KMS-11 (cell line): ENCODE data around the gene GNL3L.

Experiments
- H2AFZ ChIP-seq: fragments of 200-600 bp; sonication (generic); 2 replicates; pipeline ENCODE4 v1.6.1; 2016; ENCODE audit warnings: antibody characterized with exemption, mixed run types, low read depth
- H3K27ac ChIP-seq: fragments of 200-600 bp; sonication (generic); 2 replicates; pipeline ENCODE4 v1.6.1; 2016; ENCODE audit warnings: mild to moderate bottlenecking, mixed run types
- H3K27me3 ChIP-seq: fragments of 200-600 bp; sonication (generic); 2 replicates; pipeline ENCODE4 v1.6.1; 2017; ENCODE audit warnings: mild to moderate bottlenecking, low read depth, mixed run types, moderate library complexity; ENCODE audit not compliant: insufficient read depth
- H3K36me3 ChIP-seq: fragments of 200-600 bp; sonication (generic); 2 replicates; pipeline ENCODE4 v1.6.1; 2017; ENCODE audit warnings: mild to moderate bottlenecking, mixed run types; ENCODE audit not compliant: insufficient read depth
- H3K4me1 ChIP-seq: fragments of 200-600 bp; sonication (generic); 2 replicates; pipeline ENCODE4 v1.6.1; 2016; ENCODE audit warnings: mild to moderate bottlenecking, low read depth, mixed run types; ENCODE audit not compliant: poor library complexity, severe bottlenecking
- H3K4me2 ChIP-seq: fragments of 200-600 bp; sonication (generic); 2 replicates; pipeline ENCODE4 v1.7.0; 2016; ENCODE audit warnings: mild to moderate bottlenecking, mixed run types
- H3K4me3 ChIP-seq: fragments of 200-600 bp; sonication (generic); IDR thresholded peaks from 2 replicates; pipeline ENCODE4 v1.6.1; 2017; ENCODE audit warnings: low read depth, low read length, mixed read lengths; ENCODE audit not compliant: insufficient read depth
- H3K79me2 ChIP-seq: fragments of 200-600 bp; sonication (generic); 2 replicates; pipeline ENCODE4 v1.6.1; 2016; ENCODE audit warnings: low read depth, mixed run types; ENCODE audit not compliant: insufficient read depth
- H3K9ac ChIP-seq: fragments of 200-600 bp; sonication (generic); 2 replicates; pipeline ENCODE4 v1.6.1; 2016; ENCODE audit warnings: mild to moderate bottlenecking, mixed run types
- H4K20me1 ChIP-seq: fragments of 200-600 bp; sonication (generic); 2 replicates; pipeline ENCODE4 v1.6.1; 2016; ENCODE audit warnings: mild to moderate bottlenecking, mixed run types; ENCODE audit not compliant: insufficient read depth
- CTCF ChIP-seq: fragments of 200-600 bp; sonication (generic); conservative IDR thresholded peaks from 2 replicates; pipeline ENCODE4 v1.6.1; 2017; ENCODE audit warnings: low read depth, mild to moderate bottlenecking, antibody characterized with exemption, low read length, moderate library complexity, mixed read lengths

The GNL3L gene

GRCh38 chrX:54496517-54496852 lies 33.5 kb upstream of the GNL3L start:
- H3K4me2 ChIP-seq = peak overlapping the region; percentile 39; the same call in 1 of the 2 replicates
- H3K27me3 ChIP-seq = no peaks in the 10 kb centered on the region
- no peak for TF ChIP-seq CTCF
- H2AFZ ChIP-seq = peak overlapping the region; percentile 82; the same call in 1 of the 2 replicates
- no peak overlapping the region for H3K9ac ChIP-seq
- H3K4me1 ChIP-seq = no peaks in the 10 kb centered on the region
- H4K20me1 ChIP-seq = no peaks in the 10 kb centered on the region
- H3K4me3 ChIP-seq = no peak overlapping the region
- H3K79me2 ChIP-seq = no peaks in the 10 kb centered on the region
- no peaks in the 10 kb centered on the region for H3K36me3 ChIP-seq
- no peak overlapping the region for H3K27ac ChIP-seq

GRCh38 chrX:54496936-54497335 lies 33.1 kb upstream of the GNL3L start:
- H3K4me3 ChIP-seq = no peak overlapping the region
- no peak for TF ChIP-seq CTCF
- no peak overlapping the region for H3K27ac ChIP-seq

GRCh38 chrX:54509400-54509799 lies 20.6 kb upstream of the GNL3L start:
- Histone ChIP-seq H3K4me1 (no peaks in the 10 kb centered on the region), H3K79me2 (no peaks in the 10 kb centered on the region), H4K20me1 (no peaks in the 10 kb centered on the region), H3K4me2 (no peak overlapping the region), H3K9ac (no peak overlapping the region), H3K4me3 (no peak overlapping the region), H2AFZ (no peak overlapping the region), H3K36me3 (no peaks in the 10 kb centered on the region), H3K27me3 (no peaks in the 10 kb centered on the region), H3K27ac (no peak overlapping the region)
- TF ChIP-seq CTCF = no peak

More at GRCh38 chrX:54496936-54497335, 33.1 kb upstream of the GNL3L start:
- Histone ChIP-seq H3K79me2 (no peaks in the 10 kb centered on the region), H3K4me1 (no peaks in the 10 kb centered on the region), H3K9ac (no peak overlapping the region), H3K36me3 (no peaks in the 10 kb centered on the region), H3K27me3 (no peaks in the 10 kb centered on the region), H2AFZ (0 out of 2 replicates have a peak overlapping the region, but pooled peaks have one; percentile 82), H4K20me1 (no peaks in the 10 kb centered on the region), H3K4me2 (no peak overlapping the region)

GRCh38 chrX:54529151-54529550 lies 868 bp upstream of the GNL3L start:
- Histone ChIP-seq H3K79me2 (peaks cover 40% of the 10 kb centered on the region), H3K4me1 (peaks cover 40% of the 10 kb centered on the region), H3K27ac (peak overlapping the region; percentile 68), H3K27me3 (no peaks in the 10 kb centered on the region), H3K4me3 (no peak overlapping the region), H3K9ac (peak overlapping the region; percentile 86; the same call in 1 of the 2 replicates), H2AFZ (peak overlapping the region; percentile 79), H3K36me3 (peaks cover 4% of the 10 kb centered on the region; the same call in 1 of the 2 replicates), H3K4me2 (peak overlapping the region; percentile 38; the same call in 1 of the 2 replicates), H4K20me1 (no peaks in the 10 kb centered on the region)
- no peak for TF ChIP-seq CTCF
